Left ventricle myocardium superior (tissue), 1 donor: ENCODE measurements around the gene MMP11. TPM values are rescaled to one million over a fixed set of nuclear protein-coding genes. Genes with fewer than 3 reads are reported as not detected.
A peak's percentile ranks its signal among the peaks of the same experiment; 100 is the strongest.
"Not testable (repeated sequence)": the region's sequence is repeated elsewhere in the genome, so short reads cannot be mapped to it uniquely, and the experiment has no call there.

Experiments
- ATAC-seq: fragments of 200-7000 bp; cut with Tn5 transposase; one replicate; pipeline ENCODE4 v1.9.1; 2020; ENCODE audit warnings: mild to moderate bottlenecking, moderate library complexity
- DNase-seq: peaks from one replicate; pipeline ENCODE4 v3.0.0-alpha.2; 2020
- intact Hi-C: fragments of 100-400 bp; cut with micrococcal nuclease; formaldehyde crosslinking; loops from one replicate; pipeline ENCODE4 v1.11.0; 2022
- long read RNA-seq: library from polyadenylated mRNA; unstranded; transcript quantifications from one replicate; pipeline ENCODE4 v2.0.0, GENCODE V29; 2021
- total RNA-seq: library from RNA; stranded (reverse); fragmentation: NEBNext Ultra II Directional; extraction: Animal tissue kit (Norgen Biotek cat#: 25700); gene quantifications from one replicate; pipeline ENCODE4 v1.2.1, GENCODE V29; 2021
- donor health status: DM: no; HTN: yes; CAD: no; lungs with severe emphysema.

MMP11 gene
- 32.3 TPM for total RNA-seq
- long read RNA-seq, transcript MMP11-201 (8 exons, 2,291 nt) = major isoform, 38 of 54 reads
- long read RNA-seq, partial matches to known transcripts = 8 of 54 reads
- long read RNA-seq, other reads (novel, unspliced or antisense) = 8 of 54 reads

- peak; percentile 82 for DNase-seq
- intact Hi-C loops = loop anchor here (10.0 kb wide), 1 partner anchor 72 kb away; no protein-coding TSS in a partner anchor
- peak; percentile 35 for ATAC-seq
Measured at GRCh38 chr22:23772649-23773473, at the start of gene MMP11. MMP11 (plus strand) TSS chr22:23772849; CDS start chr22:23772871, 22 bp downstream.

- ATAC-seq, intact Hi-C loops, DNase-seq: not testable (repeated sequence)
Measured at GRCh38 chr22:23728108-23728507, 44.5 kb upstream of the MMP11 start.

GRCh38 chr22:23737696-23738095, 35.0 kb upstream of the MMP11 start:
- DNase-seq = no peak
- ATAC-seq = no peak
- intact Hi-C loops = no loop called here

GRCh38 chr22:23742505-23743264, 30.0 kb upstream of the MMP11 start:
- peak; percentile 93 for ATAC-seq

GRCh38 chr22:23743303-23743705, 29.3 kb upstream of the MMP11 start:
- intact Hi-C loops = no loop called here

More at GRCh38 chr22:23742505-23743264, 30.0 kb upstream of the MMP11 start:
- intact Hi-C loops = no loop called here
- DNase-seq = peak; percentile 68

GRCh38 chr22:23744001-23744400, 28.6 kb upstream of the MMP11 start:
- intact Hi-C loops = no loop called here
- no peak for ATAC-seq
- DNase-seq = no peak

More at GRCh38 chr22:23743303-23743705, 29.3 kb upstream of the MMP11 start:
- DNase-seq = peak; percentile 71
- peak; percentile 50 for ATAC-seq

GRCh38 chr22:23744485-23744884, 28.2 kb upstream of the MMP11 start:
- intact Hi-C loops = no loop called here
- ATAC-seq (no peak), DNase-seq (no peak)

GRCh38 chr22:23745791-23746190, 26.9 kb upstream of the MMP11 start:
- intact Hi-C loops = no loop called here
- no peak for ATAC-seq
- no peak for DNase-seq

GRCh38 chr22:23749841-23750301, 22.8 kb upstream of the MMP11 start:
- intact Hi-C loops = no loop called here
- ATAC-seq = peak; percentile 7
- no peak for DNase-seq

- ATAC-seq = no peak
- intact Hi-C loops = no loop called here
- no peak for DNase-seq
Measured at GRCh38 chr22:23750367-23750713, 22.3 kb upstream of the MMP11 start.

- intact Hi-C loops = no loop called here
- peak; percentile 94 for DNase-seq
- peak; percentile 94 for ATAC-seq
Measured at GRCh38 chr22:23750714-23751440, 21.8 kb upstream of the MMP11 start, which contains the start of gene ZNF70. ZNF70 (minus strand) TSS chr22:23751112; CDS start chr22:23745140, 5,972 bp downstream.

GRCh38 chr22:23751441-23751996, 21.1 kb upstream of the MMP11 start:
- intact Hi-C loops = no loop called here
- peak; percentile 46 for ATAC-seq
- DNase-seq = no peak

- DNase-seq (no peak), ATAC-seq (no peak)
- intact Hi-C loops = no loop called here
Measured at GRCh38 chr22:23752090-23752691, 20.5 kb upstream of the MMP11 start.

GRCh38 chr22:23752750-23753149, 19.9 kb upstream of the MMP11 start:
- DNase-seq (no peak), ATAC-seq (no peak)
- intact Hi-C loops = no loop called here

GRCh38 chr22:23753385-23753784, 19.3 kb upstream of the MMP11 start:
- intact Hi-C loops = no loop called here
- DNase-seq (no peak), ATAC-seq (no peak)

GRCh38 chr22:23754220-23754919, 18.3 kb upstream of the MMP11 start, which contains the start of gene VPREB3:
VPREB3 (minus strand) TSS chr22:23754425; CDS start chr22:23754363, 62 bp downstream.
- intact Hi-C loops = no loop called here
- no peak for ATAC-seq
- DNase-seq = no peak

- ATAC-seq (no peak), DNase-seq (no peak)
- intact Hi-C loops = no loop called here
Measured at GRCh38 chr22:23754980-23755636, 17.5 kb upstream of the MMP11 start.
